DMS153 treated with DMSO at 0.1 percent for 48 hours (cell line): Measurements from ENCODE around the gene MEGF11.

Experiments
- DNase-seq: peaks from one replicate; lab custom pipeline; 2025; ENCODE audit not compliant: unreplicated experiment; lab: John Stamatoyannopoulos, UW

Gene MEGF11

GRCh38 chr15:66241087-66241907 is 12.3 kb downstream of the MEGF11 start:
- no peak for DNase-seq

- no peak for DNase-seq
Observed at GRCh38 chr15:66240240-66240794, 13.2 kb downstream of the MEGF11 start.

GRCh38 chr15:66239514-66239913 is 14.0 kb downstream of the MEGF11 start:
- DNase-seq = no peak

GRCh38 chr15:66238318-66238717 is 15.2 kb downstream of the MEGF11 start:
- no peak for DNase-seq

GRCh38 chr15:66237513-66238235 is 15.9 kb downstream of the MEGF11 start:
- DNase-seq = no peak

GRCh38 chr15:66236806-66237375 is 16.7 kb downstream of the MEGF11 start:
- no peak for DNase-seq

GRCh38 chr15:66235866-66236265 is 17.7 kb downstream of the MEGF11 start:
- no peak for DNase-seq

GRCh38 chr15:66234798-66235197 is 18.8 kb downstream of the MEGF11 start:
- no peak for DNase-seq

- no peak for DNase-seq
Observed at GRCh38 chr15:66233487-66234415, 19.8 kb downstream of the MEGF11 start.

GRCh38 chr15:66232267-66232625 is 21.3 kb downstream of the MEGF11 start:
- DNase-seq = no peak

- DNase-seq = no peak
Observed at GRCh38 chr15:66231394-66232266, 21.9 kb downstream of the MEGF11 start.

GRCh38 chr15:66229790-66230465 is 23.6 kb downstream of the MEGF11 start:
- DNase-seq = no peak

- no peak for DNase-seq
Observed at GRCh38 chr15:66228807-66229735, 24.5 kb downstream of the MEGF11 start.

GRCh38 chr15:66226736-66227135 is 26.8 kb downstream of the MEGF11 start:
- DNase-seq = no peak

GRCh38 chr15:66225656-66226274 is 27.8 kb downstream of the MEGF11 start:
- DNase-seq = no peak

- DNase-seq = no peak
Observed at GRCh38 chr15:66224946-66225345, 28.6 kb downstream of the MEGF11 start.

- no peak for DNase-seq
Observed at GRCh38 chr15:66222273-66223198, 31.0 kb downstream of the MEGF11 start.
